ENCODE results near the gene IL17C. TPM values are rescaled to one million over a fixed set of nuclear protein-coding genes. Genes with fewer than 3 reads are reported as not detected.

Gene IL17C
- total RNA-seq, 4 donors from 2014 or later = not detected

DNA sequence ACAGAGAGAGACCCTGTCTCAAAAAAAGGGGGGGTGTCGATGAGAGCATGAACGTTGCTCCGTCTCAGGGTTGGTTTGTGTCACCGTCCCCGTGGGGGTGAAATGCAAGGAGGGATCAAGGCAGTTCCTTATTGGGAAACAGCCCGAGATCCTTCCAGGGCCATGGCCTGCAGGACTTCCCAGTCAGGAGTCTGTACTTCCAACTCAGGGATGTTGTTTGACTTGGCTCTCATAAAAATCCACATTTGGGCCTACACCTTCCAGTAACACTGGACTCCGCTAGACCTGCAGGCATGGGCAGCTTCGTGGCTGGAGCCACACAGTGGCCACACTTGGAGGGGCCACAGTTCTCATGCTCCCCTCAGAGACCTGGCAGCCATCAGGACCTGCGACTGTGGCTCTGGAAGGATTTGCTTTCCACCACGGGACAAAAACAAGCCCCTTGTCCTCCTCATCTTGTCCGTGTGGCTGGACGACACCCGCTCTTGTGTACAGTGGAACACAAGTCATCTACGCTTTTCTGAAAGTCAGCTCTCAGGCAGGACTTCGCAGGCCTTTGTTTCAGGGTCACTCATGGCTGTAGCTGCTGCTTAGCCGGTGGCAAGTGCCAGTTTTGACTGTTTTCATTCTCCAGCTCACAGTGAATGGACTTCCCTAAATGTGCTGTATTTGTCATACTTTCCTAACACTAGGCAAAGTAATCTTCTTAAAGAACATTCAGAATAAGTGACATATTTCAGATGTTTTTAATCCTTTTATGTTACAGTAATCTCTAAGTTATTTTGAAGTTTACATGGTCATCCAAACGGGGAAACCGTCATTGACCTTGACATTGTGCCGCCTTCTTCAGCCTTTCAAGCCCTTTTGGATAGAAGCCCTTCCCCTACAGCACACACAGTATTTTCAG is 24.2 kb upstream of the IL17C start:
- Histone ChIP-seq H3K27ac (no peak overlapping the region), H3K27me3 (no peaks in the 10 kb centered on the region), H3K9me3 (no peaks in the 10 kb centered on the region), H3K4me3 (no peak overlapping the region), H3K36me3 (peaks cover 0 to 98% of the 10 kb centered on the region in 2 donors), H3K4me1 (peaks cover 0 to 6% (median 0%) of the 10 kb centered on the region in 3 donors)
- 62 to 83% methylated on average over 10 to 11 of the region's 19 CpGs for WGBS, 2 donors (ENCODE audit: low coverage in 1 of 2)
- TF ChIP-seq POLR2AphosphoS5 (IDR thresholded peaks at IDR 0.05) = no peak
- TF ChIP-seq POLR2A (IDR thresholded peaks at IDR 0.05) = no peak
- ATAC-seq = no peak

GRCh38 chr16:88614818-88615580 is 23.4 kb upstream of the IL17C start:
- Histone ChIP-seq H3K9me3 (no peaks in the 10 kb centered on the region), H3K4me1 (peaks cover 0 to 6% (median 0%) of the 10 kb centered on the region in 3 donors), H3K27me3 (no peaks in the 10 kb centered on the region), H3K27ac (no peak overlapping the region), H3K4me3 (no peak overlapping the region), H3K36me3 (peaks cover 0 to 98% of the 10 kb centered on the region in 2 donors)
- TF ChIP-seq CTCF (IDR thresholded peaks at IDR 0.05) (no peak), POLR2A (IDR thresholded peaks at IDR 0.05) (no peak)
- WGBS, 2 donors (ENCODE audit: low coverage in 1 of 2) = 77 to 90% methylated on average over 13 to 15 of the region's 19 CpGs
- ATAC-seq = no peak

DNA sequence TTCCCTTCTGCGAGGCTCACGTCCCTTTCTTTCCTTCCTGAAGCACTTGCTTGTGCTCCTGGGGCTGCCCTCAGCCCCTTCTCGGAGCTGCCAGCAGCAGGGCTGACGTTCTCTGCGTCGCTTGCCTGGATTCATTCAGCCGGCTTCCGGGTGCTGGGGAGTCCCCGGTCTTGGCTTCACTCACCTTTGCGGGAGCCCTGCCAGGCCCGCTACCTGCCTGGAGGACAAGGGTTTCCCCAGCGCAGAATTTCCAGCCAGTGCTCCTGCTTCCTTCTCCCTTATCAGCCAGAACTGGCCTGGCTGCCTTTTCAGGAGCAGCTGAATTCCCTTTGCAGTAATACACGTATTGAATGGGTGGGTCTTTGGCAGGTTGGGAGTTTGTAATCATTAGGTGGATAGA is 22.1 kb upstream of the IL17C start:
- no peaks in the 10 kb centered on the region for H3K9me3 ChIP-seq
- no peak overlapping the region for H3K27ac ChIP-seq
- no peak for ATAC-seq
- H3K27me3 ChIP-seq = no peaks in the 10 kb centered on the region
- TF ChIP-seq EP300 (IDR thresholded peaks at IDR 0.05) = no peak
- no peak for TF ChIP-seq POLR2A (IDR thresholded peaks at IDR 0.05)
- TF ChIP-seq POLR2AphosphoS5 (IDR thresholded peaks at IDR 0.05) = no peak
- no peak for TF ChIP-seq CTCF (IDR thresholded peaks at IDR 0.05)
- WGBS, 2 donors (ENCODE audit: low coverage in 1 of 2) = 80 to 100% methylated on average over 2 to 4 of the region's 13 CpGs
- no peak overlapping the region for H3K4me3 ChIP-seq
- peaks cover 0 to 6% (median 0%) of the 10 kb centered on the region in 3 donors for H3K4me1 ChIP-seq
- H3K36me3 ChIP-seq = peaks cover 0 to 92% of the 10 kb centered on the region in 2 donors

DNA sequence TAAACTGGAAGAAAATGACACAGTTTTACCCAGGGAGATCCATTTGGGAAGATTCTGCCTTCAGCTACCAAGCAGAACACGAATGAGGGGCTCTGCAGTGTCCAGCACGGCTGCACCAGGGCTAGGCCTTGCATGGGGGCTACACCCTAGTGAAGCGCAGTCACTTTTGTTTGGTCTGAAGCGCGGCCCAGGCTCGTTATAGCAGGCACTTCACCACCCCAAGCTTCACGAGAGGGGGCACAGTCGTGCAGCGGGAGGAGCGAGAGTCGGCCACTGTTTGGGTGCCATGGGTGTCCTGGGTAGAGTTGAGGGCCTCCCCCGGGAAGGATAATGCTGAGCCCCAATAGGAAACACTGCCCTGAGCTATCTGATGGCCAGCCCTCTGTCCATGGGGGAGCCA is 21.6 kb upstream of the IL17C start:
- no peaks in the 10 kb centered on the region for H3K9me3 ChIP-seq
- no peak overlapping the region for H3K27ac ChIP-seq
- no peak for TF ChIP-seq CTCF (IDR thresholded peaks at IDR 0.05)
- no peak for TF ChIP-seq POLR2A (IDR thresholded peaks at IDR 0.05)
- no peak for TF ChIP-seq EP300 (IDR thresholded peaks at IDR 0.05)
- TF ChIP-seq POLR2AphosphoS5 (IDR thresholded peaks at IDR 0.05) = no peak
- ATAC-seq = no peak
- WGBS, 2 donors (ENCODE audit: low coverage in 1 of 2) = 80% methylated on average over 1 of the region's 12 CpGs; no CpG with 5 or more reads in 1 of the 2 donors
- H3K27me3 ChIP-seq = no peaks in the 10 kb centered on the region
- H3K4me3 ChIP-seq = no peak overlapping the region
- peaks cover 0 to 6% (median 0%) of the 10 kb centered on the region in 3 donors for H3K4me1 ChIP-seq
- H3K36me3 ChIP-seq = peaks cover 0 to 92% of the 10 kb centered on the region in 2 donors

- WGBS, 2 donors (ENCODE audit: low coverage in 1 of 2) = 83% methylated on average over 18 of the region's 20 CpGs; no CpG with 5 or more reads in 1 of the 2 donors
- no peak for ATAC-seq
- no peak overlapping the region for H3K4me3 ChIP-seq
- TF ChIP-seq POLR2AphosphoS5 (IDR thresholded peaks at IDR 0.05) (no peak), POLR2A (IDR thresholded peaks at IDR 0.05) (no peak), EP300 (IDR thresholded peaks at IDR 0.05) (no peak), CTCF (IDR thresholded peaks at IDR 0.05) (no peak)
- H3K36me3 ChIP-seq = peaks cover 0 to 92% of the 10 kb centered on the region in 2 donors
- H3K4me1 ChIP-seq = peaks cover 0 to 6% (median 0%) of the 10 kb centered on the region in 3 donors
- H3K27me3 ChIP-seq = no peaks in the 10 kb centered on the region
- H3K27ac ChIP-seq = no peak overlapping the region
- H3K9me3 ChIP-seq = no peaks in the 10 kb centered on the region
These were observed 20.9 kb upstream of the IL17C start for GRCh38 chr16:88617268-88618031.
